ENCODE measurements around the gene ANKRD40CL.

The ANKRD40CL gene

GRCh38 chr17:50712641-50713040 is 54.7 kb downstream of the ANKRD40CL start:
- no peak for DNase-seq (ENCODE audit: low read depth)

All from stimulated activated CD8-positive, alpha-beta memory T cell treated with anti-CD3 and anti-CD28 coated beads, Interleukin-4, amount 100 ng/mL, for 24 hours (primary cell).